ENCODE data around the gene PHYH.

- TF ChIP-seq CTCF (conservative IDR thresholded peaks at IDR 0.05; ENCODE audit: low read length) (no peak), EZH2phosphoT487 (IDR thresholded peaks at IDR 0.05; ENCODE audit: borderline replicate concordance) (no peak)
These were observed 10.8 kb upstream of the PHYH start for GRCh38 chr10:13310518-13311176.
